Measurements from ENCODE around the gene CAPN14. TPM values are rescaled to one million over a fixed set of nuclear protein-coding genes. Genes with fewer than 3 reads are reported as not detected.

Gene CAPN14
- total and polyA plus RNA-seq, 4 donors: 0.05 to 0.08 TPM; not detected in 2

DNA sequence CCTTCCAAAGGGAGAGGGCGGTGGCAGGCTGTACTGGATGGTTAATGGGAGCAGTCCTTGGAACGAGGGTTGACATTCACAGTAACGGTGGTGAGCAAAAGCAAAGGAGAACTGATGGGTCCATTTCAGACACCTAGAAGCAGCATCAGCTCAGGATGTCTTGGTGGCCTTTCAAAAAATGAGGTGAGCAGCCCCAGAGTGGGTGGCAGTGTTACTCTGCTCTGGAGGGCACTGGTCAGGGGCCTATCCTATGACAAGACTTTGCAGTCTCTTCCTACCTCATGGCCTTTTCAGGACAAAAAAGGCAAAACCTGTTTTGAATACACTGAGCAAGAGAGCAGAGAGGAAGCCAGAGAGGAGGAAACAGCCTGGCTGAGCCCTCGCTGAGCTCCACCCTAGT, 23.5 kb downstream of the CAPN14 start:
- no peak overlapping the region for H3K27ac ChIP-seq (ENCODE audit: low read depth in 1 of 2, low read length in 2 of 2)
- H3K9me3 ChIP-seq (ENCODE audit: control insufficient read depth in 4 of 4, low read length in 3 of 4): no peaks in the 10 kb centered on the region
- TF ChIP-seq RAD21 (IDR thresholded peaks at IDR 0.05) (no peak), FOXA1 (IDR thresholded peaks at IDR 0.05) (no peak), TAF1 (conservative IDR thresholded peaks at IDR 0.05) (no peak), FOXA2 (IDR thresholded peaks at IDR 0.05) (no peak), HNF4A (conservative IDR thresholded peaks at IDR 0.05) (no peak), JUND (IDR thresholded peaks at IDR 0.05) (no peak), SP1 (IDR thresholded peaks at IDR 0.05) (no peak)
- TF ChIP-seq, protein P1, sequence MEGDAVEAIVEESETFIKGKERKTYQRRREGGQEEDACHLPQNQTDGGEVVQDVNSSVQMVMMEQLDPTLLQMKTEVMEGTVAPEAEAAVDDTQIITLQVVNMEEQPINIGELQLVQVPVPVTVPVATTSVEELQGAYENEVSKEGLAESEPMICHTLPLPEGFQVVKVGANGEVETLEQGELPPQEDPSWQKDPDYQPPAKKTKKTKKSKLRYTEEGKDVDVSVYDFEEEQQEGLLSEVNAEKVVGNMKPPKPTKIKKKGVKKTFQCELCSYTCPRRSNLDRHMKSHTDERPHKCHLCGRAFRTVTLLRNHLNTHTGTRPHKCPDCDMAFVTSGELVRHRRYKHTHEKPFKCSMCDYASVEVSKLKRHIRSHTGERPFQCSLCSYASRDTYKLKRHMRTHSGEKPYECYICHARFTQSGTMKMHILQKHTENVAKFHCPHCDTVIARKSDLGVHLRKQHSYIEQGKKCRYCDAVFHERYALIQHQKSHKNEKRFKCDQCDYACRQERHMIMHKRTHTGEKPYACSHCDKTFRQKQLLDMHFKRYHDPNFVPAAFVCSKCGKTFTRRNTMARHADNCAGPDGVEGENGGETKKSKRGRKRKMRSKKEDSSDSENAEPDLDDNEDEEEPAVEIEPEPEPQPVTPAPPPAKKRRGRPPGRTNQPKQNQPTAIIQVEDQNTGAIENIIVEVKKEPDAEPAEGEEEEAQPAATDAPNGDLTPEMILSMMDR (IDR thresholded peaks at IDR 0.05; ENCODE audit: low read depth, low read length, missing input control): no peak
- TF ChIP-seq, protein P2, sequence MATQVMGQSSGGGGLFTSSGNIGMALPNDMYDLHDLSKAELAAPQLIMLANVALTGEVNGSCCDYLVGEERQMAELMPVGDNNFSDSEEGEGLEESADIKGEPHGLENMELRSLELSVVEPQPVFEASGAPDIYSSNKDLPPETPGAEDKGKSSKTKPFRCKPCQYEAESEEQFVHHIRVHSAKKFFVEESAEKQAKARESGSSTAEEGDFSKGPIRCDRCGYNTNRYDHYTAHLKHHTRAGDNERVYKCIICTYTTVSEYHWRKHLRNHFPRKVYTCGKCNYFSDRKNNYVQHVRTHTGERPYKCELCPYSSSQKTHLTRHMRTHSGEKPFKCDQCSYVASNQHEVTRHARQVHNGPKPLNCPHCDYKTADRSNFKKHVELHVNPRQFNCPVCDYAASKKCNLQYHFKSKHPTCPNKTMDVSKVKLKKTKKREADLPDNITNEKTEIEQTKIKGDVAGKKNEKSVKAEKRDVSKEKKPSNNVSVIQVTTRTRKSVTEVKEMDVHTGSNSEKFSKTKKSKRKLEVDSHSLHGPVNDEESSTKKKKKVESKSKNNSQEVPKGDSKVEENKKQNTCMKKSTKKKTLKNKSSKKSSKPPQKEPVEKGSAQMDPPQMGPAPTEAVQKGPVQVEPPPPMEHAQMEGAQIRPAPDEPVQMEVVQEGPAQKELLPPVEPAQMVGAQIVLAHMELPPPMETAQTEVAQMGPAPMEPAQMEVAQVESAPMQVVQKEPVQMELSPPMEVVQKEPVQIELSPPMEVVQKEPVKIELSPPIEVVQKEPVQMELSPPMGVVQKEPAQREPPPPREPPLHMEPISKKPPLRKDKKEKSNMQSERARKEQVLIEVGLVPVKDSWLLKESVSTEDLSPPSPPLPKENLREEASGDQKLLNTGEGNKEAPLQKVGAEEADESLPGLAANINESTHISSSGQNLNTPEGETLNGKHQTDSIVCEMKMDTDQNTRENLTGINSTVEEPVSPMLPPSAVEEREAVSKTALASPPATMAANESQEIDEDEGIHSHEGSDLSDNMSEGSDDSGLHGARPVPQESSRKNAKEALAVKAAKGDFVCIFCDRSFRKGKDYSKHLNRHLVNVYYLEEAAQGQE (IDR thresholded peaks at IDR 0.05): no peak
- TF ChIP-seq, protein P3, sequence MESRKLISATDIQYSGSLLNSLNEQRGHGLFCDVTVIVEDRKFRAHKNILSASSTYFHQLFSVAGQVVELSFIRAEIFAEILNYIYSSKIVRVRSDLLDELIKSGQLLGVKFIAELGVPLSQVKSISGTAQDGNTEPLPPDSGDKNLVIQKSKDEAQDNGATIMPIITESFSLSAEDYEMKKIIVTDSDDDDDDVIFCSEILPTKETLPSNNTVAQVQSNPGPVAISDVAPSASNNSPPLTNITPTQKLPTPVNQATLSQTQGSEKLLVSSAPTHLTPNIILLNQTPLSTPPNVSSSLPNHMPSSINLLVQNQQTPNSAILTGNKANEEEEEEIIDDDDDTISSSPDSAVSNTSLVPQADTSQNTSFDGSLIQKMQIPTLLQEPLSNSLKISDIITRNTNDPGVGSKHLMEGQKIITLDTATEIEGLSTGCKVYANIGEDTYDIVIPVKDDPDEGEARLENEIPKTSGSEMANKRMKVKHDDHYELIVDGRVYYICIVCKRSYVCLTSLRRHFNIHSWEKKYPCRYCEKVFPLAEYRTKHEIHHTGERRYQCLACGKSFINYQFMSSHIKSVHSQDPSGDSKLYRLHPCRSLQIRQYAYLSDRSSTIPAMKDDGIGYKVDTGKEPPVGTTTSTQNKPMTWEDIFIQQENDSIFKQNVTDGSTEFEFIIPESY (IDR thresholded peaks at IDR 0.05): no peak
- H3K9ac ChIP-seq (ENCODE audit: low read depth in 1 of 2, low read length in 2 of 2): no peak overlapping the region
- no peaks in the 10 kb centered on the region for H3K27me3 ChIP-seq (ENCODE audit: control insufficient read depth in 4 of 4, insufficient read depth in 4 of 4, low read length in 3 of 4)
- H3K36me3 ChIP-seq (ENCODE audit: control insufficient read depth in 4 of 4, insufficient read depth in 3 of 4, low read depth in 1 of 4, low read length in 3 of 4): no peaks in the 10 kb centered on the region
- no peak for DNase-seq (ENCODE audit: low spot score)
- 88% methylated on average over 4 of the region's 4 CpGs for WGBS
- no peak overlapping the region for H3K4me3 ChIP-seq (ENCODE audit: low read depth in 1 of 3, low read length in 3 of 3)
- no peaks in the 10 kb centered on the region for H3K4me1 ChIP-seq (ENCODE audit: control insufficient read depth in 4 of 4, insufficient read depth in 4 of 4, low read length in 3 of 4)

DNA sequence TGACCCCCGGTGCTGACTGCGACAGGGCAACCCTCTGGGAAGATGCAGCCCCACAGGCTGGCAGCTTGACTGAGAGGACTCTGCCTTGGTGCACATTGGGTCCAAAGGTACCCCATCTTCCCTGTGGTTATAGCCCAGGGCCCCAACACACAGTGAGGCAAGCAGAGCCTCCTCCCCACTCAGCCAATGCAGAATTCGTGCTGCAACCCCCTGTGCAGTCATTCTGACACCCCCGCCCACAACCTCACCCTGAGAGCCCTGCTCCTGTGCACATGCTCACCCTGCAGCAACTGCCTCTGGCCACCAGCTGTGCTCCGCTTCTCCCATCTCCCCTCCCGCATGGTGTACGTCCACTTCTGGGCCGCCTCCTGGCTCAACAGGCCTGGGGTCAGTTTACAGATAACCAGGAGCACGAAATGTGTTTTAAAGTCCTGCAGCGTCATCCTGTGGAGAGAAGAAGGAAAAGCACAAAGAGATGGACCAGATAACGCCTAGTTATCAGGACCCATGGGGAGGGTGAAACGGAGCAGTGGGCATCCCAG, 24.4 kb downstream of the CAPN14 start:
- H3K9ac ChIP-seq (ENCODE audit: low read depth in 1 of 2, low read length in 2 of 2): no peak overlapping the region
- 91% methylated on average over 12 of the region's 12 CpGs for WGBS
- H3K4me3 ChIP-seq (ENCODE audit: low read depth in 1 of 3, low read length in 3 of 3): no peak overlapping the region
- H3K9me3 ChIP-seq (ENCODE audit: control insufficient read depth in 4 of 4, low read length in 3 of 4): no peaks in the 10 kb centered on the region
- no peaks in the 10 kb centered on the region for H3K27me3 ChIP-seq (ENCODE audit: control insufficient read depth in 4 of 4, insufficient read depth in 4 of 4, low read length in 3 of 4)
- no peaks in the 10 kb centered on the region for H3K4me1 ChIP-seq (ENCODE audit: control insufficient read depth in 4 of 4, insufficient read depth in 4 of 4, low read length in 3 of 4)
- no peak for TF ChIP-seq NR2F2 (IDR thresholded peaks at IDR 0.05)
- TF ChIP-seq, protein P1 (IDR thresholded peaks at IDR 0.05; ENCODE audit: low read depth, low read length, missing input control): no peak
- TF ChIP-seq FOXA1 (IDR thresholded peaks at IDR 0.05): no peak
- TF ChIP-seq TAF1 (conservative IDR thresholded peaks at IDR 0.05): no peak
- TF ChIP-seq GABPA (IDR thresholded peaks at IDR 0.05 in 1 of 2, conservative IDR thresholded peaks at IDR 0.05 in 1 of 2): no peak
- no peak for TF ChIP-seq SP1 (IDR thresholded peaks at IDR 0.05)
- TF ChIP-seq RXRA (IDR thresholded peaks at IDR 0.05): no peak
- TF ChIP-seq EGR1 (IDR thresholded peaks at IDR 0.05; ENCODE audit: low read depth in 2 of 2): no peak
- no peak for DNase-seq (ENCODE audit: low spot score)
- no peaks in the 10 kb centered on the region for H3K36me3 ChIP-seq (ENCODE audit: control insufficient read depth in 4 of 4, insufficient read depth in 3 of 4, low read depth in 1 of 4, low read length in 3 of 4)
- H3K27ac ChIP-seq (ENCODE audit: low read depth in 1 of 2, low read length in 2 of 2): no peak overlapping the region

Data from liver (tissue), 9 donors.